HepG2 (cell line): ENCODE results near the gene OAF. TPM values are rescaled to one million over a fixed set of nuclear protein-coding genes. Genes with fewer than 3 reads are reported as not detected.

ENCODE experiments used
- ATAC-seq: fragments of 200-7000 bp; cut with Tn5 transposase; 3 replicates; pipeline ENCODE4 v1.9.1; 2020; ENCODE audit warnings: mild to moderate bottlenecking, moderate library complexity
- BruUV-seq: library from RNA; stranded (reverse); fragments of 400-500 nt; replicated peaks from 2 replicates; lab custom pipeline; 2021; lab: Mats Ljungman, UMichigan
- CTCF ChIA-PET: fragments of 300-600 bp; formaldehyde crosslinking; extraction: SDS; loops from one replicate; lab custom pipeline; 2021; ENCODE audit warnings: low total read pairs, inconsistent platforms, low intra/inter-chr PET ratio; lab: Yijun Ruan, JAX
- POLR2A ChIA-PET: fragments of 350-600 bp; sonication (Branson Sonifier 250); formaldehyde crosslinking; loops from one replicate; lab custom pipeline; 2020; ENCODE audit warnings: antibody characterized with exemption, inconsistent platforms; lab: Yijun Ruan, JAX
- DNase-seq: peaks from one replicate; pipeline ENCODE4 v3.0.0-alpha.2; 2015; ENCODE audit warnings: low spot score
- FAIRE-seq: peaks from 3 replicates; lab custom pipeline; 2011; peaks lifted over from hg19 to GRCh38; lab: Jason Lieb, UNC
- H2AFZ ChIP-seq: one replicate; pipeline ENCODE4 v1.6.1; 2011; ENCODE audit warnings: low read length, inconsistent platforms
- H3K27ac ChIP-seq: fragments of 300-600 bp; 3 replicates; pipeline ENCODE4 v1.8.0; 2011; ENCODE audit warnings: mixed run types, mild to moderate bottlenecking, mixed read lengths, low read length, inconsistent platforms; ENCODE audit not compliant: insufficient read depth; ENCODE audit errors: extremely low read length
- H3K27me3 ChIP-seq, 2 experiments: fragments of 200-600 bp in 1 of 2; 2 replicates in 1 of 2; 3 replicates in 1 of 2; pipeline versions ENCODE4 v1.6.0 to v1.8.0; 2011; ENCODE audit warnings: low read length in 2 of 2, mild to moderate bottlenecking in 2 of 2, moderate library complexity in 2 of 2, inconsistent platforms in 1 of 2; ENCODE audit not compliant: insufficient read depth in 2 of 2, control insufficient read depth in 1 of 2
- H3K36me3 ChIP-seq, 2 experiments: fragments of 200-600 bp in 1 of 2; replicated peaks in 1 of 2; 2 replicates in 1 of 2; 3 replicates in 1 of 2; pipeline versions ENCODE4 v1.5.1 to v1.8.0; 2011; ENCODE audit warnings: low read length in 2 of 2, inconsistent platforms in 1 of 2; ENCODE audit not compliant: insufficient read depth in 2 of 2, control insufficient read depth in 1 of 2
- H3K4me1 ChIP-seq: 2 replicates; pipeline ENCODE4 v1.5.1; 2012; ENCODE audit warnings: low read length, inconsistent platforms; ENCODE audit not compliant: insufficient read depth
- H3K4me2 ChIP-seq: 2 replicates; pipeline ENCODE4 v1.6.0; 2011; ENCODE audit warnings: low read depth, low read length, inconsistent platforms
- H3K4me3 ChIP-seq, 3 experiments: fragments of 200-600 bp in 1 of 3; sonication (generic), shearing (Covaris generic) in 1 of 3; replicated peaks in 1 of 3; 2 replicates each; pipeline ENCODE4 v1.5.1; 2011 to 2016; ENCODE audit warnings: low read length in 3 of 3, inconsistent platforms in 2 of 3, low read depth in 2 of 3, mild to moderate bottlenecking in 2 of 3, control low read depth in 1 of 3, mixed read lengths in 1 of 3; ENCODE audit not compliant: insufficient read depth in 1 of 3
- H3K79me2 ChIP-seq: one replicate; pipeline ENCODE4 v1.6.1; 2011; ENCODE audit warnings: low read length, inconsistent platforms; ENCODE audit not compliant: insufficient read depth
- H3K9ac ChIP-seq: 2 replicates; pipeline ENCODE4 v1.6.0; 2011; ENCODE audit warnings: mild to moderate bottlenecking, low read depth, low read length, inconsistent platforms; ENCODE audit not compliant: insufficient read depth
- H3K9me3 ChIP-seq: 2 replicates; pipeline ENCODE4 v1.5.1; 2012; ENCODE audit warnings: mild to moderate bottlenecking, low read length
- H4K20me1 ChIP-seq: 2 replicates; pipeline ENCODE4 v1.6.0; 2011; ENCODE audit warnings: inconsistent platforms, mild to moderate bottlenecking, low read length, moderate library complexity; ENCODE audit not compliant: insufficient read depth
- AGO1 ChIP-seq: fragments of 200-400 bp; formaldehyde crosslinking; IDR thresholded peaks from 2 replicates; pipeline ENCODE4 v1.6.1; 2017; ENCODE audit warnings: mild to moderate bottlenecking, low read depth, low read length, moderate library complexity; ENCODE audit not compliant: poor library complexity, severe bottlenecking
- CEBPZ ChIP-seq: IDR thresholded peaks from 2 replicates; pipeline ENCODE4 v1.6.1; 2012; ENCODE audit warnings: low read length, improper control_type of control experiment
- FOXM1 ChIP-seq: sonication (generic); formaldehyde crosslinking; IDR thresholded peaks from 2 replicates; pipeline ENCODE4 v1.5.0; 2020; ENCODE audit warnings: missing genetic modification reagents
- GFI1 ChIP-seq: sonication (generic); formaldehyde crosslinking; IDR thresholded peaks from 2 replicates; pipeline ENCODE4 v1.5.0; 2020; ENCODE audit warnings: missing genetic modification reagents, mild to moderate bottlenecking, borderline replicate concordance
- NFYB ChIP-seq: sonication (generic); formaldehyde crosslinking; IDR thresholded peaks from 2 replicates; pipeline ENCODE4 v1.4.0; 2020; ENCODE audit warnings: missing genetic modification reagents
- PRDM4 ChIP-seq: sonication (generic); formaldehyde crosslinking; IDR thresholded peaks from 2 replicates; pipeline ENCODE4 v1.9.0; 2021; ENCODE audit warnings: missing genetic modification reagents, borderline replicate concordance
- SRSF1 ChIP-seq: fragments of 200-400 bp; formaldehyde crosslinking; optimal IDR thresholded peaks from 2 replicates; pipeline ENCODE3; 2017; ENCODE audit warnings: mild to moderate bottlenecking, low read depth, low read length, moderate library complexity
- TCF7 ChIP-seq: sonication (generic); IDR thresholded peaks from 2 replicates; pipeline ENCODE4 v1.6.1; 2016; ENCODE audit warnings: antibody characterized with exemption, low read depth
- TIGD3 ChIP-seq: sonication (generic); formaldehyde crosslinking; IDR thresholded peaks from 2 replicates; pipeline ENCODE4 v1.5.1; 2020; ENCODE audit warnings: mild to moderate bottlenecking, missing genetic modification reagents, borderline replicate concordance
- TP53 ChIP-seq: sonication (generic); formaldehyde crosslinking; conservative IDR thresholded peaks from 2 replicates; pipeline ENCODE4 v1.4.0; 2020; ENCODE audit warnings: missing genetic modification reagents
- ZBTB38 ChIP-seq: sonication (generic); formaldehyde crosslinking; IDR thresholded peaks from 2 replicates; pipeline ENCODE4 v1.5.1; 2020; ENCODE audit warnings: mild to moderate bottlenecking, missing genetic modification reagents
- ZIK1 ChIP-seq: sonication (generic); formaldehyde crosslinking; IDR thresholded peaks from 2 replicates; pipeline ENCODE4 v1.5.0; 2020; ENCODE audit warnings: mild to moderate bottlenecking, low read depth, missing genetic modification reagents, borderline replicate concordance
- ZKSCAN1 ChIP-seq: fragments of 150-350 bp; IDR thresholded peaks from 2 replicates; pipeline ENCODE4 v1.6.1; 2014; ENCODE audit warnings: low read length
- ZNF143 ChIP-seq: sonication (generic); formaldehyde crosslinking; IDR thresholded peaks from 2 replicates; pipeline ENCODE4 v1.4.0; 2020; ENCODE audit warnings: missing genetic modification reagents
- ZNF589 ChIP-seq: sonication (generic); formaldehyde crosslinking; conservative IDR thresholded peaks from 2 replicates; pipeline ENCODE4 v1.8.0; 2022; ENCODE audit warnings: mild to moderate bottlenecking, moderate library complexity, missing genetic modification reagents
- ZNF713 ChIP-seq: sonication (generic); formaldehyde crosslinking; IDR thresholded peaks from 2 replicates; pipeline ENCODE4 v1.4.0; 2020; ENCODE audit warnings: mild to moderate bottlenecking, missing genetic modification reagents
- ZSCAN30 ChIP-seq: sonication (generic); formaldehyde crosslinking; IDR thresholded peaks from 2 replicates; pipeline ENCODE4 v1.5.0; 2020; ENCODE audit warnings: mild to moderate bottlenecking, missing genetic modification reagents
- WGBS: methylation state at CpG from one replicate; pipeline ENCODE4 v1.1.6; 2017; ENCODE audit warnings: low lambda C conversion rate; 5-methylcytosine and 5-hydroxymethylcytosine counted together
- in situ Hi-C: cut with HindIII; loops from 2 replicates; pipeline ENCODE4 v1.10.0; 2017; ENCODE audit warnings: low pct_unique_long_range_greater_than_20kb; ENCODE audit not compliant: extremely low pct_ligation_motif_present
- intact Hi-C: fragments of 100-400 bp; cut with micrococcal nuclease; formaldehyde crosslinking; loops from one replicate; pipeline ENCODE4 v1.10.0; 2022; ENCODE audit not compliant: unreplicated experiment
- polyA plus RNA-seq, 8 experiments: library from polyadenylated mRNA; depleted of rRNA in 3 of 8; stranded (reverse) in 7 of 8; unstranded in 1 of 8; fragments of >200 nt; fragmentation: Illumina TruSeq in 4 of 8; extraction: Trizol in 4 of 8; gene quantifications; 2 replicates each; pipeline versions ENCODE4 v1.2.1 to v1.2.3, GENCODE V29; 2011 to 2016; ENCODE audit warnings: low read depth in 4 of 8, missing spikeins in 1 of 8, mixed read lengths in 1 of 8; ENCODE audit not compliant: insufficient read depth in 1 of 8
- total RNA-seq, 5 experiments: library from RNA; depleted of rRNA; stranded (reverse); fragments of >200 nt; fragmentation: Illumina TruSeq; extraction: Trizol; gene quantifications; 2 replicates each; pipeline ENCODE4 v1.2.3, GENCODE V29; 2016; ENCODE audit warnings: low read depth in 1 of 5

Gene OAF
- total and polyA plus RNA-seq, 2 of the 13 experiments (the other 11 are each of a cell fraction or from before 2014, with no cell fraction given): 63.7 to 94.6 TPM

GRCh38 chr11:120173019-120173705 is 37.7 kb upstream of the OAF start:
- Histone ChIP-seq H3K4me3 (no peak overlapping the region), H3K27ac (no peak overlapping the region), H3K36me3 (no peaks in the 10 kb centered on the region), H3K4me1 (peaks cover 19% of the 10 kb centered on the region), H3K4me2 (no peak overlapping the region), H3K9me3 (no peaks in the 10 kb centered on the region), H4K20me1 (no peaks in the 10 kb centered on the region), H3K79me2 (no peaks in the 10 kb centered on the region), H3K27me3 (peaks cover 3 to 14% of the 10 kb centered on the region in 2 experiments; a peak in 4 of 5 replicates), H3K9ac (no peak overlapping the region), H2AFZ (no peak overlapping the region)
- ATAC-seq (no peak), DNase-seq (no peak), FAIRE-seq (no peak)
- no TSS peak for BruUV-seq
- in situ Hi-C loops (loop anchor here (5.0 kb wide), 2 partner anchors 54 to 129 kb away; no protein-coding TSS in a partner anchor), intact Hi-C loops (no loop called here)
- WGBS: 83% methylated on average over 8 of the region's 11 CpGs
- CTCF ChIA-PET: interaction anchor here (1.2 to 2.3 kb wide), 6 partner anchors 9 to 127 kb away, joined by 3 to 31 read pairs (median 10); no protein-coding TSS in a partner anchor
- POLR2A ChIA-PET: no interaction called here
- TF ChIP-seq PRDM4: no peak
- no peak for TF ChIP-seq NFYB (CRISPR knock-in tag)
- no peak for TF ChIP-seq ZKSCAN1
- TF ChIP-seq TP53 (CRISPR knock-in tag): no peak
- TF ChIP-seq CEBPZ: no peak
- TF ChIP-seq ZBTB38 (CRISPR knock-in tag): no peak
- no peak for TF ChIP-seq ZNF143 (CRISPR knock-in tag)
- no peak for TF ChIP-seq TCF7
- TF ChIP-seq FOXM1: no peak
- TF ChIP-seq SRSF1: no peak
- TF ChIP-seq ZNF589: no peak
- no peak for TF ChIP-seq ZSCAN30 (CRISPR knock-in tag)
- TF ChIP-seq TIGD3 (CRISPR knock-in tag): no peak
- no peak for TF ChIP-seq ZNF713 (CRISPR knock-in tag)
- no peak for TF ChIP-seq GFI1 (CRISPR knock-in tag)
- no peak for TF ChIP-seq ZIK1 (CRISPR knock-in tag)
- no peak for TF ChIP-seq AGO1
